Measurements from ENCODE around the gene COLEC11.

DNA sequence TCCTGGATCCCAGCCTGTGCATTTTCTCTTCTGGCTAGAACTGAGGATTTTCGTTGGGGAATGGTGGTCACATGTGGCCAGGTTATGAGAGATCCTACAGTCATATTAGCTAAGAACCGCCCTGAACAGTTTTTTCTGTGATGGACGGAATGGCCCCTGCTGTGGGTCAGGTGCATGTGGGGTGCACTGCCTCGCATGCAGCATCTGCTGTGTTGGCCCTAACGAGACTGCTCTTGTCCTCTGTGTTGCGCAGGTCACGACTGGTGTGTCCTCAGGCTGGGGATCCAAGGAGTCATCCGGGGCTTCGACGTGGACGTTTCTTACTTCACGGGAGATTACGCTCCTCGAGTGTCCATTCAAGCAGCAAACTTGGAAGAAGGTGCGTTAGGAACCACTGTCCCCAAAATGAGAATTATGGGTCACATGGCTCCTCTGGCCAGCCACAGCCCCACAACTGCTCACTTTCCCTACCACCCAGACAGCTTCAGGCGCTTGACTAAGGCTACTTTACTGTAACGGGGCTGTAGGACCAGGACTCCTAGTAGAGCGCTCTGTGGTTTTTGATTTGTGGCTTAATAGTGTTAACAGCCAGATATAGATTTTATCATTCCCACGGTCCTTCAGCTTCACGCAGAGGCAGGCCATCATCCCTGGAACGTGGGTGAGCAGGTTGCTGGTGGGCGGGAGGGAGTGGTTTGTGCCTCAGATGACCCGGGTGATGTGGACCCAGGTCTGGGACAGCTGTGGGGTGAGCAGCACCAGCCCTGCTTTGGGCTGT lies 84.9 kb downstream of the COLEC11 start:
- TF ChIP-seq, protein P1, sequence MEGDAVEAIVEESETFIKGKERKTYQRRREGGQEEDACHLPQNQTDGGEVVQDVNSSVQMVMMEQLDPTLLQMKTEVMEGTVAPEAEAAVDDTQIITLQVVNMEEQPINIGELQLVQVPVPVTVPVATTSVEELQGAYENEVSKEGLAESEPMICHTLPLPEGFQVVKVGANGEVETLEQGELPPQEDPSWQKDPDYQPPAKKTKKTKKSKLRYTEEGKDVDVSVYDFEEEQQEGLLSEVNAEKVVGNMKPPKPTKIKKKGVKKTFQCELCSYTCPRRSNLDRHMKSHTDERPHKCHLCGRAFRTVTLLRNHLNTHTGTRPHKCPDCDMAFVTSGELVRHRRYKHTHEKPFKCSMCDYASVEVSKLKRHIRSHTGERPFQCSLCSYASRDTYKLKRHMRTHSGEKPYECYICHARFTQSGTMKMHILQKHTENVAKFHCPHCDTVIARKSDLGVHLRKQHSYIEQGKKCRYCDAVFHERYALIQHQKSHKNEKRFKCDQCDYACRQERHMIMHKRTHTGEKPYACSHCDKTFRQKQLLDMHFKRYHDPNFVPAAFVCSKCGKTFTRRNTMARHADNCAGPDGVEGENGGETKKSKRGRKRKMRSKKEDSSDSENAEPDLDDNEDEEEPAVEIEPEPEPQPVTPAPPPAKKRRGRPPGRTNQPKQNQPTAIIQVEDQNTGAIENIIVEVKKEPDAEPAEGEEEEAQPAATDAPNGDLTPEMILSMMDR (IDR thresholded peaks at IDR 0.05): no peak
- TF ChIP-seq POLR2A (IDR thresholded peaks at IDR 0.05): no peak
